GM23338 (cell line): ENCODE results near the gene LDHD. TPM values are rescaled to one million over a fixed set of nuclear protein-coding genes. Genes with fewer than 3 reads are reported as not detected.

Experiments used
- ATAC-seq: fragments of 200-7000 bp; cut with Tn5 transposase; 3 replicates; pipeline ENCODE4 v1.9.1; 2020
- DNase-seq: peaks from one replicate; pipeline ENCODE4 v3.0.0-alpha.2; 2015; ENCODE audit warnings: low spot score
- H2AFZ ChIP-seq: fragments of 200-600 bp; sonication (generic); 2 replicates; pipeline ENCODE4 v1.8.0; 2016; ENCODE audit warnings: antibody characterized with exemption, mild to moderate bottlenecking, moderate library complexity
- H3F3A ChIP-seq: fragments of 200-600 bp; sonication (generic); replicated peaks from 2 replicates; pipeline ENCODE4 v1.8.0; 2017; ENCODE audit warnings: antibody characterized with exemption, mixed run types, low read depth
- H3K27ac ChIP-seq: fragments of 200-600 bp; sonication (generic); 2 replicates; pipeline ENCODE4 v1.6.1; 2016; ENCODE audit warnings: low read depth
- H3K27me3 ChIP-seq: fragments of 200-600 bp; sonication (generic); 2 replicates; pipeline ENCODE4 v1.8.0; 2016; ENCODE audit warnings: mild to moderate bottlenecking, mixed run types, moderate library complexity; ENCODE audit not compliant: insufficient read depth
- H3K36me3 ChIP-seq: fragments of 200-600 bp; sonication (generic); 2 replicates; pipeline ENCODE4 v1.8.0; 2016; ENCODE audit warnings: mild to moderate bottlenecking; ENCODE audit not compliant: insufficient read depth
- H3K4me1 ChIP-seq: fragments of 200-600 bp; sonication (generic); 2 replicates; pipeline ENCODE4 v1.8.0; 2016; ENCODE audit warnings: mild to moderate bottlenecking, moderate library complexity; ENCODE audit not compliant: insufficient read depth
- H3K4me2 ChIP-seq: fragments of 200-600 bp; sonication (generic); 2 replicates; pipeline ENCODE4 v1.7.1; 2017; ENCODE audit warnings: mixed run types
- H3K4me3 ChIP-seq: fragments of 200-600 bp; sonication (generic); 2 replicates; pipeline ENCODE4 v1.6.1; 2016; ENCODE audit warnings: mixed run types
- H3K79me2 ChIP-seq: fragments of 200-600 bp; sonication (generic); replicated peaks from 2 replicates; pipeline ENCODE4 v1.8.0; 2017; ENCODE audit warnings: mild to moderate bottlenecking; ENCODE audit not compliant: insufficient read depth
- H3K9me2 ChIP-seq: fragments of 200-600 bp; sonication (generic); 2 replicates; pipeline ENCODE4 v1.8.0; 2017; ENCODE audit not compliant: insufficient read depth
- H4K20me1 ChIP-seq: fragments of 200-600 bp; sonication (generic); replicated peaks from 2 replicates; pipeline ENCODE4 v1.8.0; 2017; ENCODE audit warnings: mild to moderate bottlenecking; ENCODE audit not compliant: insufficient read depth
- H3K27ac Mint-ChIP-seq: 2 replicates; pipeline ENCODE4 v1.8.0; 2020; ENCODE audit warnings: inconsistent platforms, mild to moderate bottlenecking, moderate library complexity, mixed read lengths
- H3K27me3 Mint-ChIP-seq: 3 replicates; pipeline ENCODE4 v1.8.0; 2022; ENCODE audit warnings: low read depth, mild to moderate bottlenecking, moderate library complexity, mixed read lengths, inconsistent platforms; ENCODE audit not compliant: insufficient read depth, poor library complexity
- H3K36me3 Mint-ChIP-seq: 3 replicates; pipeline ENCODE4 v1.8.0; 2021; ENCODE audit warnings: low read depth, mild to moderate bottlenecking, inconsistent platforms, moderate library complexity, mixed read lengths
- H3K4me1 Mint-ChIP-seq: 3 replicates; pipeline ENCODE4 v1.8.0; 2020; ENCODE audit warnings: mild to moderate bottlenecking, inconsistent platforms, mixed read lengths
- H3K4me3 Mint-ChIP-seq: 3 replicates; pipeline ENCODE4 v1.8.0; 2021; ENCODE audit warnings: moderate library complexity, mild to moderate bottlenecking, inconsistent platforms, mixed read lengths
- H3K9me3 Mint-ChIP-seq: 3 replicates; pipeline ENCODE4 v1.8.0; 2020; ENCODE audit warnings: moderate library complexity, mild to moderate bottlenecking, inconsistent platforms, mixed read lengths
- CREB1 ChIP-seq: fragments of 250-450 bp; sonication (Bioruptor Pico); IDR thresholded peaks from 2 replicates; pipeline ENCODE4 v1.5.0; 2020; ENCODE audit warnings: low read depth, mild to moderate bottlenecking, moderate library complexity
- EZH2 ChIP-seq: fragments of 200-600 bp; sonication (generic); IDR thresholded peaks from one replicate; pipeline ENCODE4 v1.8.0; 2017; ENCODE audit warnings: antibody characterized with exemption, mild to moderate bottlenecking, low read depth; ENCODE audit not compliant: unreplicated experiment
- EZH2phosphoT487 ChIP-seq: fragments of 200-600 bp; sonication (generic); IDR thresholded peaks from one replicate; pipeline ENCODE4 v1.8.1; 2018; ENCODE audit warnings: antibody characterized with exemption; ENCODE audit not compliant: unreplicated experiment
- JUNB ChIP-seq: IDR thresholded peaks from one replicate; pipeline ENCODE4 v1.6.1; 2016; ENCODE audit warnings: antibody characterized with exemption; ENCODE audit not compliant: unreplicated experiment
- NANOG ChIP-seq: IDR thresholded peaks from 2 replicates; pipeline ENCODE4 v1.6.1; 2016; ENCODE audit warnings: antibody characterized with exemption, borderline replicate concordance
- POLR2AphosphoS5 ChIP-seq: IDR thresholded peaks from 2 replicates; pipeline ENCODE4 v1.6.1; 2016; ENCODE audit warnings: antibody characterized with exemption, low read depth
- STAT1 ChIP-seq: IDR thresholded peaks from one replicate; pipeline ENCODE4 v1.6.1; 2016; ENCODE audit warnings: antibody characterized with exemption; ENCODE audit not compliant: unreplicated experiment
- ZNF114 ChIP-seq: fragments of 250-450 bp; sonication (Bioruptor Pico); IDR thresholded peaks from 2 replicates; pipeline ENCODE4 v1.5.0; 2020; ENCODE audit warnings: mild to moderate bottlenecking, moderate library complexity
- ZNF331 ChIP-seq: fragments of 250-450 bp; sonication (Bioruptor Pico); IDR thresholded peaks from 2 replicates; pipeline ENCODE4 v1.5.0; 2020; ENCODE audit warnings: low read depth, mild to moderate bottlenecking, moderate library complexity
- ZNF462 ChIP-seq: fragments of 250-450 bp; sonication (Bioruptor Pico); IDR thresholded peaks from 2 replicates; pipeline ENCODE4 v1.5.0; 2020; ENCODE audit warnings: mild to moderate bottlenecking, moderate library complexity
- polyA plus RNA-seq: library from polyadenylated mRNA; unstranded; fragments of >200 nt; fragmentation: Nextera tagmentation; extraction: Ambion mirVana; gene quantifications from 2 replicates; pipeline ENCODE4 v1.2.1, GENCODE V29; 2016
- total RNA-seq: library from RNA; depleted of rRNA; stranded (reverse); fragments of >200 nt; shearing (Covaris generic); gene quantifications from 2 replicates; pipeline ENCODE4 v1.2.3, GENCODE V29; 2014
- TF ChIP-seq, protein P1 (sequence below): IDR thresholded peaks from 2 replicates; pipeline ENCODE4 v1.6.1; 2016; ENCODE audit warnings: antibody characterized with exemption
- TF ChIP-seq, protein P2 (sequence below): IDR thresholded peaks from one replicate; pipeline ENCODE4 v1.6.1; 2018; ENCODE audit warnings: antibody characterized with exemption; ENCODE audit not compliant: unreplicated experiment
- TF ChIP-seq, protein P3 (sequence below), 2 experiments: fragments of 200-600 bp in 1 of 2; sonication (generic) in 1 of 2; conservative IDR thresholded peaks; 2 replicates each; pipeline versions ENCODE4 v1.5.1 to v1.6.1; 2016 to 2017; ENCODE audit warnings: antibody characterized with exemption in 2 of 2, low read depth in 2 of 2, mild to moderate bottlenecking in 2 of 2, moderate library complexity in 1 of 2

Gene LDHD
- total and polyA plus RNA-seq, 2 experiments from 2014 or later, result 5.0 to 7.7 TPM

DNA sequence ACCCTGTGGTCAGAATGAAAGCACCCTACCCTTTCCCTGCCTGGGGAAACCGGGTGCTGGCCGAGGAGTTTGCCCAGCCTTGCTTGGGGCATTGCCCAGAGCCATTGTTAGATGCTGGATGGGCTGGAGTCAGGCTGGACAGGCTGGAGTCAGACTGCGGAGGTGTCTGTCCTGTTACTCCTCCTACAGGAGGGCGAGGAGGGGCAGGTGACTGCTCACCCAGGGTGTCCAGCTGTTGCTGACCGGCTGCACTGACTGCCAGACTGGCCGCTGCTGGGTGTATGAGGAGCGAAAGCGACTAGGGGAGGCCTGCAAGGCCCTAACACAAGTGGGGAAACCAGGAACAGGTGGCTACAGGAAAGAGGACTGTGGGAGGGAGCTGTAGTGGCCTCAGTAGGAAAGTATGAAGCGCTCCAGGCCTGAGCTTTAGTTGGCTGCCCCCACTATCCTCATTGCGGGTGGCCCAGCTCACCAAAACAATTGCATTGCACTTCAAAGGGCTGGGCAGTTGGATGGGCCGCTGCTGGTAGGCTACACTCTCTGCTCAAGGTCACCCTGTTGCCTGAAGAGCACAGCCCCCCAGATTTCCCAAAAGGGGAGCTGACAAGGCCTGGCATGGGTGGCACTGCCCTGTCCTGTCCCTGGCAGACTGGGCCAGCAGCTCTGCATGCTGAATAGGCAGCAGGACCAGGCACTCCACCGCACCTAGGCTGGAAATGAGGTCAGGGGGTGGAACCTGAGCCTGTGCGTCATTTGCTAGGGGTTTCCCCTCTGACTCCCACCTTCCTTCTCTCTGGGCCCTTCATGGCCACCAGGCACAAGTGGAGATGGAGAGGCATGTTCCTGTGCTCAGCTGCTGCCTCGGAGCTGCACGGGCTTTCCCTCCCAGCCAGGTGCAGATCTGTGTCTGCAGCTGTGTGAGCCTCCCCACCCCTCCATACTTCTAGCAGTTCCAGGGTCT lies 18.4 kb downstream of the LDHD start:
- ATAC-seq, result peak; percentile 13
- Histone ChIP-seq H3F3A (peaks cover 2% of the 10 kb centered on the region; the same call in 1 of the 2 replicates), H3K27ac (no peak overlapping the region), H2AFZ (no peak overlapping the region), H4K20me1 (peaks cover 3% of the 10 kb centered on the region; the same call in 1 of the 2 replicates), H3K36me3 (no peaks in the 10 kb centered on the region), H3K4me2 (peak overlapping the region; percentile 67), H3K4me1 (peaks cover 37% of the 10 kb centered on the region), H3K27me3 (no peaks in the 10 kb centered on the region), H3K79me2 (peaks cover 12% of the 10 kb centered on the region), H3K9me2 (no peaks in the 10 kb centered on the region), H3K4me3 (no peak overlapping the region)
- no peak for DNase-seq
- peaks cover 57% of the 10 kb centered on the region for H3K4me1 Mint-ChIP-seq
- no peaks in the 10 kb centered on the region for H3K9me3 Mint-ChIP-seq
- H3K27ac Mint-ChIP-seq, result no peak overlapping the region
- peaks cover 18% of the 10 kb centered on the region for H3K27me3 Mint-ChIP-seq
- TF ChIP-seq NANOG (no peak), POLR2AphosphoS5 (no peak), EZH2phosphoT487 (no peak), ZNF462 (no peak), ZNF331 (CRISPR knock-in tag) (no peak), CREB1 (CRISPR knock-in tag) (no peak), ZNF114 (no peak), JUNB (no peak), EZH2 (no peak), STAT1 (no peak)
- TF ChIP-seq, protein P1, sequence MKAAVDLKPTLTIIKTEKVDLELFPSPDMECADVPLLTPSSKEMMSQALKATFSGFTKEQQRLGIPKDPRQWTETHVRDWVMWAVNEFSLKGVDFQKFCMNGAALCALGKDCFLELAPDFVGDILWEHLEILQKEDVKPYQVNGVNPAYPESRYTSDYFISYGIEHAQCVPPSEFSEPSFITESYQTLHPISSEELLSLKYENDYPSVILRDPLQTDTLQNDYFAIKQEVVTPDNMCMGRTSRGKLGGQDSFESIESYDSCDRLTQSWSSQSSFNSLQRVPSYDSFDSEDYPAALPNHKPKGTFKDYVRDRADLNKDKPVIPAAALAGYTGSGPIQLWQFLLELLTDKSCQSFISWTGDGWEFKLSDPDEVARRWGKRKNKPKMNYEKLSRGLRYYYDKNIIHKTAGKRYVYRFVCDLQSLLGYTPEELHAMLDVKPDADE, result no peak
- TF ChIP-seq, protein P2, sequence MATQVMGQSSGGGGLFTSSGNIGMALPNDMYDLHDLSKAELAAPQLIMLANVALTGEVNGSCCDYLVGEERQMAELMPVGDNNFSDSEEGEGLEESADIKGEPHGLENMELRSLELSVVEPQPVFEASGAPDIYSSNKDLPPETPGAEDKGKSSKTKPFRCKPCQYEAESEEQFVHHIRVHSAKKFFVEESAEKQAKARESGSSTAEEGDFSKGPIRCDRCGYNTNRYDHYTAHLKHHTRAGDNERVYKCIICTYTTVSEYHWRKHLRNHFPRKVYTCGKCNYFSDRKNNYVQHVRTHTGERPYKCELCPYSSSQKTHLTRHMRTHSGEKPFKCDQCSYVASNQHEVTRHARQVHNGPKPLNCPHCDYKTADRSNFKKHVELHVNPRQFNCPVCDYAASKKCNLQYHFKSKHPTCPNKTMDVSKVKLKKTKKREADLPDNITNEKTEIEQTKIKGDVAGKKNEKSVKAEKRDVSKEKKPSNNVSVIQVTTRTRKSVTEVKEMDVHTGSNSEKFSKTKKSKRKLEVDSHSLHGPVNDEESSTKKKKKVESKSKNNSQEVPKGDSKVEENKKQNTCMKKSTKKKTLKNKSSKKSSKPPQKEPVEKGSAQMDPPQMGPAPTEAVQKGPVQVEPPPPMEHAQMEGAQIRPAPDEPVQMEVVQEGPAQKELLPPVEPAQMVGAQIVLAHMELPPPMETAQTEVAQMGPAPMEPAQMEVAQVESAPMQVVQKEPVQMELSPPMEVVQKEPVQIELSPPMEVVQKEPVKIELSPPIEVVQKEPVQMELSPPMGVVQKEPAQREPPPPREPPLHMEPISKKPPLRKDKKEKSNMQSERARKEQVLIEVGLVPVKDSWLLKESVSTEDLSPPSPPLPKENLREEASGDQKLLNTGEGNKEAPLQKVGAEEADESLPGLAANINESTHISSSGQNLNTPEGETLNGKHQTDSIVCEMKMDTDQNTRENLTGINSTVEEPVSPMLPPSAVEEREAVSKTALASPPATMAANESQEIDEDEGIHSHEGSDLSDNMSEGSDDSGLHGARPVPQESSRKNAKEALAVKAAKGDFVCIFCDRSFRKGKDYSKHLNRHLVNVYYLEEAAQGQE, result no peak
- TF ChIP-seq, protein P3, sequence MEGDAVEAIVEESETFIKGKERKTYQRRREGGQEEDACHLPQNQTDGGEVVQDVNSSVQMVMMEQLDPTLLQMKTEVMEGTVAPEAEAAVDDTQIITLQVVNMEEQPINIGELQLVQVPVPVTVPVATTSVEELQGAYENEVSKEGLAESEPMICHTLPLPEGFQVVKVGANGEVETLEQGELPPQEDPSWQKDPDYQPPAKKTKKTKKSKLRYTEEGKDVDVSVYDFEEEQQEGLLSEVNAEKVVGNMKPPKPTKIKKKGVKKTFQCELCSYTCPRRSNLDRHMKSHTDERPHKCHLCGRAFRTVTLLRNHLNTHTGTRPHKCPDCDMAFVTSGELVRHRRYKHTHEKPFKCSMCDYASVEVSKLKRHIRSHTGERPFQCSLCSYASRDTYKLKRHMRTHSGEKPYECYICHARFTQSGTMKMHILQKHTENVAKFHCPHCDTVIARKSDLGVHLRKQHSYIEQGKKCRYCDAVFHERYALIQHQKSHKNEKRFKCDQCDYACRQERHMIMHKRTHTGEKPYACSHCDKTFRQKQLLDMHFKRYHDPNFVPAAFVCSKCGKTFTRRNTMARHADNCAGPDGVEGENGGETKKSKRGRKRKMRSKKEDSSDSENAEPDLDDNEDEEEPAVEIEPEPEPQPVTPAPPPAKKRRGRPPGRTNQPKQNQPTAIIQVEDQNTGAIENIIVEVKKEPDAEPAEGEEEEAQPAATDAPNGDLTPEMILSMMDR (conservative IDR thresholded peaks at IDR 0.05; ENCODE audit: low read depth in 2 of 2), result no peak
- H3K36me3 Mint-ChIP-seq, result peaks cover 9% of the 10 kb centered on the region; the same call in 1 of the 3 replicates
- H3K4me3 Mint-ChIP-seq, result no peak overlapping the region
